Activated naive CD4-positive, alpha-beta T cell treated with anti-CD3 and anti-CD28 coated beads, Interleukin-2, amount 50 U/mL, for 24 hours (primary cell): Measurements from ENCODE around the gene ZNF311.

Source experiments
- H3K27ac Mint-ChIP-seq: one replicate; pipeline ENCODE4 v1.8.0; 2021; ENCODE audit warnings: mild to moderate bottlenecking, mixed read lengths
- H3K27me3 Mint-ChIP-seq: one replicate; pipeline ENCODE4 v1.8.0; 2021; ENCODE audit warnings: mixed read lengths
- H3K36me3 Mint-ChIP-seq: one replicate; pipeline ENCODE4 v1.8.0; 2021; ENCODE audit warnings: mixed read lengths
- H3K4me1 Mint-ChIP-seq: one replicate; pipeline ENCODE4 v1.8.0; 2021; ENCODE audit warnings: mixed read lengths
- H3K4me3 Mint-ChIP-seq: one replicate; pipeline ENCODE4 v1.8.0; 2021; ENCODE audit warnings: mild to moderate bottlenecking, mixed read lengths
- H3K9me3 Mint-ChIP-seq: one replicate; pipeline ENCODE4 v1.8.0; 2021; ENCODE audit warnings: mixed read lengths

The ZNF311 gene

GRCh38 chr6:28996844-28997510 is 8.1 kb downstream of the ZNF311 start:
- peaks cover 5% of the 10 kb centered on the region for H3K27me3 Mint-ChIP-seq
- H3K4me1 Mint-ChIP-seq, result no peaks in the 10 kb centered on the region
- H3K4me3 Mint-ChIP-seq, result no peak overlapping the region
- no peaks in the 10 kb centered on the region for H3K9me3 Mint-ChIP-seq
- no peak overlapping the region for H3K27ac Mint-ChIP-seq
- no peaks in the 10 kb centered on the region for H3K36me3 Mint-ChIP-seq

DNA sequence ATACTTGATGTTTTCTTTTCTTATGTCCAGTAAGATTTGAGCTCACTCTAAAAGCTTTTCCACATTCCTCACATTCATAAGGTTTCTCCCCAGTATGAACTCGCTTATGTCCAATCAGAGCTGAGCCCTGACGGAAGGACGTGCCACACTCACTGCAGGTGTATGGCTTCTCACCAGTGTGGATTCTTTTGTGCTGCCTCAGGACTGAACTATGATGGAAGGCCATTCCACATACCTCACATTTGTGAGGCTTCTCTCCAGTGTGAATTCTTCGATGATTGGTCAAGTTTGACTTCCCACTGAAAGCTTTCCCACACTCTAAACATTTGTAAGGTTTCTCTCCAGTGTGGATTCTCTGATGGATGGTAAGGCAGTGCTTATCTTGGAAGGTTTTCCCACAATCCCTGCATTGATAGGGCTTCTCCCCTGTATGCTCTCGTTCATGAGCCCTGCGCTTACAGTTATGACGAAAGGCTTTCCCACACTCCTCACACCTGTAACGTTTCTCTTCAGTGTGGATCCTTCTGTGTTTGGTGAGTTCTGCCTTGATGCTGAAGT is 9.9 kb downstream of the ZNF311 start:
- Mint-ChIP-seq H3K4me1 (no peaks in the 10 kb centered on the region), H3K36me3 (no peaks in the 10 kb centered on the region), H3K4me3 (no peak overlapping the region), H3K27ac (no peak overlapping the region), H3K27me3 (peaks cover 5% of the 10 kb centered on the region), H3K9me3 (no peaks in the 10 kb centered on the region)

DNA sequence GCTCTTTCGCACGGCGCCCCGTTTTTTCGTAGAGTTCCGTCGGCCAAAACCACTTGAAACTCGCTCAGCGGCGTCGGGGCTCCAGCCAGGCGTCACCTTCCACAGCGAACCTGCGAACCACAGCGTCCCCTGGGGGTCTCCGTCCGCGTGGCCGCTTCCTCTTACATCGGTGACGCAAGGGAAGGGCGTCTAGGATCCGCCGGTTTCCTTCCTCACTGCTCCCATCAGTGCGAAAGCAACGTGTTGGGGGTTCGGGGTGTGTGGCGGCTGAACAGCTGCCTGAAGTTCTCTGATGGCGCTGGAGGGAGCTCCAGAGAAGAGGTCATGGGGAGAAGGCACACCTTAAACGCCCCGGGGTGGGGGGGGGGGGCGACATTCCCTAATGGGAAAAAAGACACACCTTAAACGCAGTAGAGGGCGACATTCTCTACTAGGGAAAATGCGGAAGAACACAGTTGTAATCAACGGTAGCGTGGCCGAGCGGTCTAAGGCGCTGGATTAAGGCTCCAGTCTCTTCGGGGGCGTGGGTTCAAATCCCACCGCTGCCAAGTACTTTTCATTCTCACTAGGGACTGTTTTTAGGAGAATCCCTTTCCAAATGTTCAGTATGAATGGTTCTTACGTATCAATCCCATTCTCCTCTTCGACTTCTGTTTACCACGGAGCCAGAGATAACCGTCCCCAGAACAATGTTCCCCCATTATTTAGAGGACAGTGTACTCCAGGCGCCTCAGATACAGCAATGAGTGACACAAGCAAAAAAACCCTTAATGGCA is 16.4 kb downstream of the ZNF311 start:
- Mint-ChIP-seq H3K27ac (peak overlapping the region; percentile 55), H3K4me3 (peak overlapping the region; percentile 84), H3K9me3 (no peaks in the 10 kb centered on the region), H3K4me1 (peaks cover 34% of the 10 kb centered on the region), H3K36me3 (no peaks in the 10 kb centered on the region), H3K27me3 (peaks cover 11% of the 10 kb centered on the region)

- peaks cover 4% of the 10 kb centered on the region for H3K36me3 Mint-ChIP-seq
- H3K27ac Mint-ChIP-seq, result no peak overlapping the region
- H3K4me1 Mint-ChIP-seq, result peaks cover 61% of the 10 kb centered on the region
- H3K9me3 Mint-ChIP-seq, result no peaks in the 10 kb centered on the region
- peaks cover 13% of the 10 kb centered on the region for H3K27me3 Mint-ChIP-seq
- H3K4me3 Mint-ChIP-seq, result peak overlapping the region; percentile 81
Measured at GRCh38 chr6:28985462-28986164, 19.5 kb downstream of the ZNF311 start.

DNA sequence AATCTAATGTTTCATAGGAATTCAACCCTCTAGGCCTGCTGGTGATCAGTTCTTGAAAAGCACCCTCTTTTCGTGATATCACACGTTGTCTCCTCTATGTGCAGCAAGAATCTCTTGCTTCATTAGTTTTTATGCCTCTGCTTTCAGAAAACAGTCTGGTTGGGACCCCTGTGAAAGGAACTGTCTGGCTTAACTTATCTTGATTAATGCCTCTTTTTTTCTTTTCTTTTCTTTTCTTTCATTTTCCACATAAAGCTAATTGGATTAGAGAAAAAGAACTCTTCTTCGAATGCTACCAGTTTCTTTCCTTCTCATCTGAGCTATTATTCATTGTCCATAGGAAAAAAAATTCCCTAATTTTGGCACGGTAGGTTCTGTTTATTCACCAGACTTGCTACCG is 21.3 kb downstream of the ZNF311 start:
- H3K27me3 Mint-ChIP-seq, result peaks cover 13% of the 10 kb centered on the region
- H3K4me3 Mint-ChIP-seq, result peak overlapping the region; percentile 42
- H3K9me3 Mint-ChIP-seq, result no peaks in the 10 kb centered on the region
- H3K27ac Mint-ChIP-seq, result peak overlapping the region; percentile 72
- peaks cover 4% of the 10 kb centered on the region for H3K36me3 Mint-ChIP-seq
- H3K4me1 Mint-ChIP-seq, result peaks cover 69% of the 10 kb centered on the region

- no peaks in the 10 kb centered on the region for H3K9me3 Mint-ChIP-seq
- H3K4me3 Mint-ChIP-seq, result peak overlapping the region; percentile 95
- H3K27me3 Mint-ChIP-seq, result peaks cover 19% of the 10 kb centered on the region
- peaks cover 6% of the 10 kb centered on the region for H3K36me3 Mint-ChIP-seq
- H3K4me1 Mint-ChIP-seq, result peaks cover 72% of the 10 kb centered on the region
- peak overlapping the region; percentile 74 for H3K27ac Mint-ChIP-seq
Measured at GRCh38 chr6:28982476-28983266, 22.4 kb downstream of the ZNF311 start.

- peaks cover 22% of the 10 kb centered on the region for H3K27me3 Mint-ChIP-seq
- peaks cover 77% of the 10 kb centered on the region for H3K4me1 Mint-ChIP-seq
- no peaks in the 10 kb centered on the region for H3K9me3 Mint-ChIP-seq
- peak overlapping the region; percentile 100 for H3K27ac Mint-ChIP-seq
- H3K4me3 Mint-ChIP-seq, result peak overlapping the region; percentile 95
- peaks cover 6% of the 10 kb centered on the region for H3K36me3 Mint-ChIP-seq
Measured at GRCh38 chr6:28981833-28982475, 23.2 kb downstream of the ZNF311 start.

GRCh38 chr6:28981431-28981832 is 23.7 kb downstream of the ZNF311 start:
- peak overlapping the region; percentile 95 for H3K4me3 Mint-ChIP-seq
- H3K4me1 Mint-ChIP-seq, result peaks cover 78% of the 10 kb centered on the region
- H3K27me3 Mint-ChIP-seq, result peaks cover 21% of the 10 kb centered on the region
- H3K27ac Mint-ChIP-seq, result peak overlapping the region; percentile 100
- H3K9me3 Mint-ChIP-seq, result no peaks in the 10 kb centered on the region
- peaks cover 8% of the 10 kb centered on the region for H3K36me3 Mint-ChIP-seq

GRCh38 chr6:28980852-28981430 is 24.2 kb downstream of the ZNF311 start:
- Mint-ChIP-seq H3K4me1 (peaks cover 75% of the 10 kb centered on the region), H3K4me3 (peak overlapping the region; percentile 95), H3K27ac (peak overlapping the region; percentile 100), H3K36me3 (peaks cover 8% of the 10 kb centered on the region), H3K9me3 (no peaks in the 10 kb centered on the region), H3K27me3 (peaks cover 21% of the 10 kb centered on the region)

DNA sequence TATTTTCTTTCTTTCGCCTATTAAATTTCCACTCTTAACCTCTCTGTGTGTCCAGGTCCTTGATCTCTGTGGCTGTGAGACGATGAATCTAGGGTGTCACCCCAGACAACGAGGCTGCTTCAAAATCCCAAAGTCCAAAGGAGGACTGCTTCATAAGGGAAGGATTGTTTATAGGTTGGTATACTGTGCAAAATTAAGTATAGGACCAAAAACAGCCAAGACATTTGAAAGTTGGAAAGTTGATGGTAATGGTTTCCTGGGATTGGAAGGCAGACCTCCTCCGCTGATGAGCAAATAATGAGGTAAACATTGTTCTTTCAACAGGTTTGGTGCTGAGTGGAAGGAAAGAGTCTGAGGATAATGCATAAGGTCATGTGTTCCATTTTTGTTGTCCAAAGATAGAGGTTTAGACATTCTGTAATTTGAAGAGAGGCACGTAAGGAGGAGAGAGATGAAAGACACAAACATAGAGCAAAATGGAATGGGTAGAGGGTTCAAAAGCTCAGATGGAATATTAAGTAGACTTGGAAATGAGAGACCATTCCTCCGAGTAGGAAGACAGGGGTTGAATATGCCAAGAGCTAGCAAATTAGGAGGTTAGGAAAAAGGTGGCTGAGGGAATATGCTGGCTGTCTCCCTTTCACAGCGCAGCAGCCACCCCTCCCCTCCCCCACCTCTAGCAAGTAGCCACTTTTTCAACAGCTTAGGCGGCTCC is 24.8 kb downstream of the ZNF311 start:
- Mint-ChIP-seq H3K27me3 (peaks cover 19% of the 10 kb centered on the region), H3K27ac (no peak overlapping the region), H3K36me3 (peaks cover 8% of the 10 kb centered on the region), H3K4me1 (peaks cover 68% of the 10 kb centered on the region), H3K4me3 (peak overlapping the region; percentile 95), H3K9me3 (no peaks in the 10 kb centered on the region)

- peaks cover 63% of the 10 kb centered on the region for H3K4me1 Mint-ChIP-seq
- no peaks in the 10 kb centered on the region for H3K9me3 Mint-ChIP-seq
- H3K4me3 Mint-ChIP-seq, result no peak overlapping the region
- peaks cover 20% of the 10 kb centered on the region for H3K27me3 Mint-ChIP-seq
- peaks cover 8% of the 10 kb centered on the region for H3K36me3 Mint-ChIP-seq
- H3K27ac Mint-ChIP-seq, result no peak overlapping the region
Measured at GRCh38 chr6:28979679-28980078, 25.4 kb downstream of the ZNF311 start.

- H3K36me3 Mint-ChIP-seq, result peaks cover 8% of the 10 kb centered on the region
- no peaks in the 10 kb centered on the region for H3K9me3 Mint-ChIP-seq
- H3K27ac Mint-ChIP-seq, result no peak overlapping the region
- H3K4me3 Mint-ChIP-seq, result peak overlapping the region; percentile 23
- H3K4me1 Mint-ChIP-seq, result peaks cover 59% of the 10 kb centered on the region
- peaks cover 23% of the 10 kb centered on the region for H3K27me3 Mint-ChIP-seq
Measured at GRCh38 chr6:28978959-28979561, 26.1 kb downstream of the ZNF311 start.

- no peaks in the 10 kb centered on the region for H3K9me3 Mint-ChIP-seq
- H3K36me3 Mint-ChIP-seq, result peaks cover 8% of the 10 kb centered on the region
- peaks cover 52% of the 10 kb centered on the region for H3K4me1 Mint-ChIP-seq
- peak overlapping the region; percentile 78 for H3K4me3 Mint-ChIP-seq
- H3K27ac Mint-ChIP-seq, result no peak overlapping the region
- H3K27me3 Mint-ChIP-seq, result peaks cover 26% of the 10 kb centered on the region
Measured at GRCh38 chr6:28978133-28978491, 27.0 kb downstream of the ZNF311 start.
